GM19397 (cell line): Measurements from ENCODE around the gene UGT3A1.

Experiments used
- ATAC-seq: cut with Tn5 transposase; IDR thresholded peaks from one replicate; pipeline ENCODE4 v1.9.1; 2021; ENCODE audit warnings: mild to moderate bottlenecking, moderate library complexity; ENCODE audit not compliant: unreplicated experiment

The UGT3A1 gene

GRCh38 chr5:35908814-35909213 is 82.4 kb downstream of the UGT3A1 start:
- ATAC-seq, result no peak

GRCh38 chr5:35908228-35908627 is 83.0 kb downstream of the UGT3A1 start:
- ATAC-seq, result no peak

GRCh38 chr5:35904443-35905132 is 86.6 kb downstream of the UGT3A1 start:
- peak; percentile 51 for ATAC-seq

DNA sequence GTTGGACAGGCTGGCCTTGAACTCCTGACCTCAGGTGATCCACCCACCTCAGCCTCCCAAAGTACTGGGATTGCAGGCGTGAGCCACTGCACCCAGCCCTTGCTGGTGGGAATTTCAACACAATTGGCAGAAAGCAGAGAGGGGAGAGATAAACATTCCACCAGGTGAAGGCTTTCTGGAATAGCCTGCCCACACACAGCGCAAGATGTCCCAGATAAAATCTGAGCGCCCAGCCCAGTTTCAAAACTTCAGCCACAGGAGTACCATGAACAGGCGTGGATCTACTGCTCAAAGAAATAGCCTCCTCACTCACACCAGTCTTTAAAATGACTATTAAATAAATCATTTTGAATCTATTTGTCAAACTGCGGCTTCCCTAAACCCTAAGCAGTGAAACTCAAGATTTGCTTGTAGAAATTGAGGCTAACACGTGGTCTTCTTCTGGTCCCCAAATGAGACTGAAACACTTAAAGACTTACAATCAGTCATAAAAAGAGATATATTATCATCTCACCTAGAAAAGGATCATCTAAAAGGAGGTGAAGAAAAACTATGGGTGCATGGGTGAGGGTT is 87.5 kb downstream of the UGT3A1 start:
- no peak for ATAC-seq

- ATAC-seq, result peak; percentile 44
These were observed 89.0 kb downstream of the UGT3A1 start for GRCh38 chr5:35902046-35902672.
